Fibroblast of mammary gland (primary cell): ENCODE measurements around the gene HDAC8.
A peak's percentile ranks its signal among the peaks of the same experiment; 100 is the strongest.

Source experiments
- DNase-seq: peaks from one replicate; pipeline ENCODE4 v3.0.0-alpha.2; 2010; ENCODE audit warnings: low read depth
- H3K4me3 ChIP-seq: 2 replicates; pipeline ENCODE4 v1.5.1; 2011; ENCODE audit warnings: low read depth, mild to moderate bottlenecking, low read length, moderate library complexity; ENCODE audit not compliant: control insufficient read depth
- TF ChIP-seq, protein P1 (sequence below): conservative IDR thresholded peaks from 2 replicates; pipeline ENCODE4 v1.5.1; 2011; ENCODE audit warnings: low read depth, low read length, inconsistent platforms; ENCODE audit not compliant: control insufficient read depth, insufficient read depth

The HDAC8 gene

DNA sequence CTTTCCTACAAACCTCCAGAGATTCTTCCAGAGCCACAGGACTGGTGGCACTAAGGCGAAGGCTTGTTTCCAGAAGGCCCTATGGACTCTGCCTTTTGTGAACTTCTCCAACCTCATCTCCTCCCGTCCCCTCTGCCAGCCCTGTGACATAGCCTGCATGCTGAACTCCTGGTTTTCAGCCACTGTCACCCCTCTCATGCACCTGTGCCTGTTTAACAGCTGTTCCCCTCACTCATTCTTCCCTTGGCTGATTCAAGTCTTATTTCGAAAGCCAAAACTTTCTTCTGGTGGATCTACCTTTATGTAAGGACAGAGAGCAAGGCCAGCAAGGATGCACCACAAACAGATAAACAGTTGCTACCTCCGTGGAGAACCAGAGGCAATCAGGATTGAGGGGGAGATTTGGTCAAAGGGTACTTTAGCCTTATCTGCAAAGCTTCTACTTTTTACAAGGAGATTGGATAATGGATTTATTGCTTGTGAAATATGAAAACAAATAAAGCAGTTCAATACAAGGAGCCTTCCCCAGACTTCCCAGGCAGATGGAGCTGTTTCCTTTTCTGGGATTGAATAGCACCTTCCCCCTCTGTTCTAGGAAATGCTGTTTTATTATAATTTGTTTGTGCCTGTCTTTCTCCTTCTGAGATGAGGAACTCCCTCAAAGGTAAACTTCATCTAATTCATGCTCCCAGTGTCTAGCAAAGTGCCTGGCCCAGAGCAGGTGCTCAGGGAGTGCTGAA lies 272.6 kb downstream of the HDAC8 start:
- DNase-seq: no peak
- H3K4me3 ChIP-seq: no peak overlapping the region
- TF ChIP-seq, protein P1, sequence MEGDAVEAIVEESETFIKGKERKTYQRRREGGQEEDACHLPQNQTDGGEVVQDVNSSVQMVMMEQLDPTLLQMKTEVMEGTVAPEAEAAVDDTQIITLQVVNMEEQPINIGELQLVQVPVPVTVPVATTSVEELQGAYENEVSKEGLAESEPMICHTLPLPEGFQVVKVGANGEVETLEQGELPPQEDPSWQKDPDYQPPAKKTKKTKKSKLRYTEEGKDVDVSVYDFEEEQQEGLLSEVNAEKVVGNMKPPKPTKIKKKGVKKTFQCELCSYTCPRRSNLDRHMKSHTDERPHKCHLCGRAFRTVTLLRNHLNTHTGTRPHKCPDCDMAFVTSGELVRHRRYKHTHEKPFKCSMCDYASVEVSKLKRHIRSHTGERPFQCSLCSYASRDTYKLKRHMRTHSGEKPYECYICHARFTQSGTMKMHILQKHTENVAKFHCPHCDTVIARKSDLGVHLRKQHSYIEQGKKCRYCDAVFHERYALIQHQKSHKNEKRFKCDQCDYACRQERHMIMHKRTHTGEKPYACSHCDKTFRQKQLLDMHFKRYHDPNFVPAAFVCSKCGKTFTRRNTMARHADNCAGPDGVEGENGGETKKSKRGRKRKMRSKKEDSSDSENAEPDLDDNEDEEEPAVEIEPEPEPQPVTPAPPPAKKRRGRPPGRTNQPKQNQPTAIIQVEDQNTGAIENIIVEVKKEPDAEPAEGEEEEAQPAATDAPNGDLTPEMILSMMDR: peak; percentile 1

DNA sequence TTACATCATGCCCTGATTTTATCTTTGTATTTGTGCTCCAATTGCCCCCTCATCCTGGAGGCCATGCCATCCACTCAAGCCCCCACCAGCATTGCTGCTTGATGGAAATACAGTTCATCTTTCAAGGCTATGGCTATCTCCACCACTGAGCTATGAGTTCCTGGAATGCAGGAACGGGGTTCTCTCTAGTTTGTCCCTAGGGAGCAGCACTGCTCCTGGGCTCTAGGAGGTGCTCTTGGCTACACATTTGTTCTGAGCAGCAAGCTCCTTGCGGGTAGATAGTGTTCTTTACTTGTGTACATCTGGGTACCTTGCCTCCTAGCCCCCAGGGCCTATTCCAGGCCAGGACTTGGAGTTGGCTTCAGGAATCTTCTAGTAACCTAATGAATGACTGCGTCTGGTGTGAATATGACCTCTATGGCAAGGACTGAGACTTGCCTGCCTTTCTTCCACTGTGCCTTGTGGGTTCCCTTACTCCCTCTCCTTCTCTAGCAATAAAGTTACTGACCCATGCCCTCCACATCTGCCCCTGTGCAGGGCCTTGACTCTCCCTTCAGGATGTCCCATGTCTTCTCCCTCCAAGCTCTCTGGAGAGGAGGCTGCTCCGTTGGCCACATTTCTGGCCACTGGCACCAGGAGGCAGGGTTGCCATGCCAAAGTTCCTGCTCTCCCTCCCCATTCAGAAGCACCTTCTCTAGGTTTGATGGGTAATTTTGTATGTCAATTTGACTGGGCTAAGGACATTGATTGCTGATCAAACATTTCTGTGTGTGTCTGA lies 274.5 kb downstream of the HDAC8 start:
- TF ChIP-seq, protein P1: peak; percentile 44
- no peak overlapping the region for H3K4me3 ChIP-seq
- DNase-seq: peak; percentile 56

DNA sequence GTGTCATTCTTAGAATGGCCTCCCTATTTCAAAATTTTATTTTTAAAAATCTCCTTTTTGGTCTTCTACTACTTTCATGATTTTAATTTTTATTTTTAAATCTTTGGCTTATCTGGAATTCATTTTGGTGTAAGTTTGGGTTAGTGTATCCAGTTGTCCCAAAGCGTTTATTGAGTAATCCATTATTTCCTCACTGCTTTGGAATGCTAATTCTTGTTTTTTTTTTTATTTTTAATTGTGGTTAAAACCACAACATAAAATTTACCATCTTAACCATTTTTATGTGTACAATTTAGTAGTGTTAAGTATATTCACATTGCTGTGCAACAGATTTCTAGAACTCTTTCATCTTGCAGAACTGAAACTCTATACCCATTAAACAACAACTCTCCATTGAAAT lies 275.7 kb downstream of the HDAC8 start:
- TF ChIP-seq, protein P1: no peak
- DNase-seq: peak; percentile 44
- H3K4me3 ChIP-seq: no peak overlapping the region

DNA sequence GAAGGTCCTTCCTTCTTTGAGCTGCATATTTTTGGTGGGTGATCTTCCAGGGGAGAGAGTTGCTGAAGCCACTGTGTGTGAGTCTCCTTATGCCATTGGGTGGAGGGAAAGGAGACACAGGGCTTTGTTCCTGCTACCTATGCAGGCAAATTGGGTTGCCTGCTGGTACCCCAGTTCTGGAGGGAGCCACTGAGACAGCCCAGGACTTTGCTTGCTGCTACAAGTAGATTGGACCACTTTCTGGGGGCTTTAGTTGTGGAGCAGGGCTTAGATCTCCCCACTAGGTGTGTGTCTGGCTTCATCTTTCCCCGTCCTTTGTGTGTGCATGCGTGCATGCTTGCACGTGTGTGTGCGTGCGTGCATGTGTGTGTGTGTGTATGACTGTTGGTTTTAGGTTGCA lies 276.9 kb downstream of the HDAC8 start:
- no peak for DNase-seq
- TF ChIP-seq, protein P1: no peak
- H3K4me3 ChIP-seq: no peak overlapping the region

DNA sequence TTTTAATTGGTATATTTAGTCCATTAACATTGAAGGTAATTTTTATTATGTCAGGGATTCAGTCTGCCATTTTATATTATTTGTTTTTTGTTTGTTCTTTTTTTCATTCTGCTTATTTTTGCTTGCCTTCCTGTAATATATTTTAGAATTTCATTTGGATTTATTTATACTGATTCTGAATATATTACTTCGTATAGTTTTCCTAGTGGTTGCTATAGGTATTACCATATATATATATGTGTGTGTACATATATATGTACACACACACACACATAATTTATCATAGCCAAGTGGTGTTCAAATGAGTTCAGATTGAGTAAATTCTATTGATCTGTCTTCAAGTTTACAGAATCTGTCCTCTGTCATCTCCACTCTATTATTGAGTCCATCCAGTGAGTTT lies 278.1 kb downstream of the HDAC8 start:
- TF ChIP-seq, protein P1: no peak
- no peak overlapping the region for H3K4me3 ChIP-seq
- DNase-seq: no peak

DNA sequence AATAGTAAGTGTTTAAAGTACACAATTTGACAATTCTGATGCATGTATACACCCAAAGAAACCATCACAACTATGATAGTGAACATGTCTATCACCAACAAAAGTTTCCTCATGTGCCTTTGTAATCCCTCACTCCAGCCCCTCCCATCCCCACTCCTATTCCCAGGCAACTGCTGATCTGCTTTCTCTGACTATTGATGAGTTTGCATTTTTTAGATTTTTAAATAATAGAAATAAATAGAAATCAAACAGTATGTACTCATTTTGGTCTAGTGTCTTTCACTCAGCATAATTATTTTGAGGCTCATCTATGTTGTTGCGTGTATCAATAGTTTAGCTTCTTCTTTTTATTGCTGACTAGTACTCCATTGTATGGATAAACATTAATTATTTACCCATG lies 290.3 kb downstream of the HDAC8 start:
- no peak overlapping the region for H3K4me3 ChIP-seq
- TF ChIP-seq, protein P1: no peak
- no peak for DNase-seq
